Uterus (tissue), 2 donors: Measurements from ENCODE around the gene RSRC1.

Experiments used
- CTCF ChIP-seq, 4 experiments: fragments of 200-600 bp in 2 of 4; fragments of 450-650 bp in 2 of 4; sonication (generic) in 2 of 4; IDR thresholded peaks; one replicate each; pipeline ENCODE4 v1.5.1; 2016 to 2019; ENCODE audit warnings: antibody characterized with exemption in 4 of 4, mild to moderate bottlenecking in 2 of 4, moderate library complexity in 1 of 4
- POLR2A ChIP-seq, 2 donors: fragments of 450-650 bp; IDR thresholded peaks; one replicate each; pipeline ENCODE4 v1.6.1; 2016; ENCODE audit warnings: antibody characterized with exemption in 2 of 2, mild to moderate bottlenecking in 1 of 2, moderate library complexity in 1 of 2

- TF ChIP-seq POLR2A (IDR thresholded peaks at IDR 0.05) (no peak), CTCF (IDR thresholded peaks at IDR 0.05) (no peak)
Measured at GRCh38 chr3:158571969-158572765, 462.3 kb downstream of the RSRC1 start.
